Measurements from ENCODE around the gene LMO3.

GRCh38 chr12:16590645-16591044 is 15.3 kb downstream of the LMO3 start:
- TF ChIP-seq, protein P1, sequence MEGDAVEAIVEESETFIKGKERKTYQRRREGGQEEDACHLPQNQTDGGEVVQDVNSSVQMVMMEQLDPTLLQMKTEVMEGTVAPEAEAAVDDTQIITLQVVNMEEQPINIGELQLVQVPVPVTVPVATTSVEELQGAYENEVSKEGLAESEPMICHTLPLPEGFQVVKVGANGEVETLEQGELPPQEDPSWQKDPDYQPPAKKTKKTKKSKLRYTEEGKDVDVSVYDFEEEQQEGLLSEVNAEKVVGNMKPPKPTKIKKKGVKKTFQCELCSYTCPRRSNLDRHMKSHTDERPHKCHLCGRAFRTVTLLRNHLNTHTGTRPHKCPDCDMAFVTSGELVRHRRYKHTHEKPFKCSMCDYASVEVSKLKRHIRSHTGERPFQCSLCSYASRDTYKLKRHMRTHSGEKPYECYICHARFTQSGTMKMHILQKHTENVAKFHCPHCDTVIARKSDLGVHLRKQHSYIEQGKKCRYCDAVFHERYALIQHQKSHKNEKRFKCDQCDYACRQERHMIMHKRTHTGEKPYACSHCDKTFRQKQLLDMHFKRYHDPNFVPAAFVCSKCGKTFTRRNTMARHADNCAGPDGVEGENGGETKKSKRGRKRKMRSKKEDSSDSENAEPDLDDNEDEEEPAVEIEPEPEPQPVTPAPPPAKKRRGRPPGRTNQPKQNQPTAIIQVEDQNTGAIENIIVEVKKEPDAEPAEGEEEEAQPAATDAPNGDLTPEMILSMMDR (IDR thresholded peaks at IDR 0.05) = no peak
- TF ChIP-seq POLR2A (IDR thresholded peaks at IDR 0.05) = no peak
